Stimulated activated CD4-positive, alpha-beta T cell treated with anti-CD3 and anti-CD28 coated beads, Interleukin-1b, Interleukin-23, amount 100 ng/mL, for 1 hour (primary cell): Measurements from ENCODE around the gene LRTM2.

Experiments used
- DNase-seq, 2 donors: peaks; one replicate each; pipeline ENCODE4 v3.0.0-alpha.2; 2020; ENCODE audit warnings: low read depth in 2 of 2

LRTM2 gene

DNA sequence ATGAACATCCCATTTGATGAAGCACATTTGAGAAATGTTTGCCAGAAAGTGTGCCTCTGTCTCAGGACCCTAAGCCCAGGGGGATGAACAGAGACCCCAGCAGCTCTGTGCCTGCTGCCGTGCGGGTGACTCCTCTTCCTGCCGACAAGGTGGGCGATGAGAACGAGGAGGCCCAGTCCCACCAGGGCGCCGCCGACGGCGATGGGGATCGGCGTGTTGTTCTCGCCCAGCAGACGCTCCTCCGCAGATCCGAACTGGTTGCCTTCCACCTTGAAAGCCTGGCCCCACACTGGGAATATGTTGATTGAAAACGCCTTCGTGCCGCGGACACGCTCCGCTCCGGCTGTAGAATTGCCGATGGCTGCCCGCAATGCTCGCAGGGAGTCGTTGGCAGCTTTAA lies 44.1 kb downstream of the LRTM2 start:
- no peak for DNase-seq

DNA sequence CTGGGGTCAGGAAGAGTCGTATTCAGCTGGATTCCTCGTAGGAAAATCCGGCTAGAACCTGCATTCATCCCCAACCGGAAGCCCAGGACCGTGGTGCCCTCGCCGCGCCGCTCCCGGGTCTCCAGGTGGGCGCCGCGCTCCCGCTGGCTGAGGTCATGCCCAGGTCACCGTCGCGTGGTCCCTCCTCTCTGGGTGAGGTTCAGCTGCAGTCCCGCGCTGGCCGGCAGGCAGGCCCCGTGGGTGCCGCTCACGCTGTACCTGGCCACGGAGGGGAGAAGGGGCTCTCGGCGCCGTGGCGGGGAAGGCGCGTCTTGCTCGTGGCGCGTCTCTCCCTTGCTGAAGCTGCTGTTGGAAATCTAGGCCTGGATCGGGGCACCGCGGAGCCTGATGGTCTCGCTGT lies 44.5 kb downstream of the LRTM2 start:
- no peak for DNase-seq

DNA sequence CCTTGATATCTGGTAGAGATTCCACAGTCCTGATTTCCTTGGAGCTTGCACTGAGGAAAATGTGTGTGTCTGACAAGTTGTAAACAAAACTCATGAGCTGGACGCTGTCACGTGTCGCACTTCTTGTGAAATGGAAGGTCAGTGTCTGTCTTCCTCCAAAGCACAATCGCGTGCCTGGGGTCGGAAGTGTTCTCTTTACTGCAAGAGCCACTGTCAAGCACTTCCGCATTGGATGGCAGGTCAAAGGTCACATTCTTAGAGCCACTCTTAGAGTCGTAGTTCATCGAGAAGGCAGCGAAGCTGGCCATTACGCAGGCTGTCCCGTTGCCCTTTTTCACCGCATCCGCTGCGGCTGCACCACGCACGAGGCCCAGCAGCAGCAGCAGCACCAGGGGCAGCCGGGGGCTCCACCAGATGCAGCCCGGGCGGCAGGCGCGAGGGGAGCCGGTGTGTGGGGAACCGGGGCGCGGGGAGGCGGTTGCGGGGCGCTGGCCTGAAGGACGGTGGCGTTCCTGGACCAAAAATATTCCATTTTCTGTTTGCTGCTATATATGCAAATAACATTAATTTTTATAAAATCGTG lies 45.0 kb downstream of the LRTM2 start:
- no peak for DNase-seq

DNA sequence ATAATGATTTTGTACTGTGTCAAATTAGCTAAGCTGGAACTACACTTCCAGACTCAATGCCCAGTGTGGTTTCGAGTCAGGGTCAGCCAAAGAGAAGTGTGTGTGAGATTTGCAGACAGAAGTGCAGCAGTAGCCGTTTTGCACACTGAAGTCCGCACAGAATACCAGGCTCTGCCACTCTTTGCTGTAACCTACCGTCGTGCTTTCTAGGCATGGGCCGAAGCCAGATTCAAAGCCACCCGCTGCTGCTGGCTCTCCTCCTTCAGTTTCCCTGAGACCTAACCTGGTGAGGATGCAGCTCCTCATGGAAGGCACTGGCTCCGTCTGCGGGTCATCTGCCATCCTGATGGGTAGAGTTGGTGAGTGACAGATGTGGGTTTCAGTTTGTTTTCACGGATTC lies 48.8 kb downstream of the LRTM2 start:
- DNase-seq = no peak

DNA sequence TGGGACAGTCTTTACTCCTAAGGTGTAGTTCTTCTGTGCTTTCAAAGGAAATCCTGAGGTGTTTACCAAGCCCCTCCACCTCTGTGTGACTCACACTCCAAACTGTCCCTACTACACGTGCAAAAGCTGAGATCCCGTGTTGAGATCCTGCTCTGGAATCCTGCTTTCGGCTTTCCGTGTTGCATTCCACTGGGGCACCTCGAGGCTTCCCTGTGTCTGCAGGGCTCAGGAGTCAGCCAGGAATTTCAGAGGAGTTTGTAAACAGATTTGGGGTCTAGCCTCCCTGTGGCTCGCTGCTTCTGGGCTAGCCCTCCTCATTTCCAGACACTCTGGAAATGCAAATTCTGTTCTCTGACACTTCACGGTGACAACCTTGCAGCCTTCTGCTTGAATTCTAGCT lies 49.7 kb downstream of the LRTM2 start:
- DNase-seq = no peak

DNA sequence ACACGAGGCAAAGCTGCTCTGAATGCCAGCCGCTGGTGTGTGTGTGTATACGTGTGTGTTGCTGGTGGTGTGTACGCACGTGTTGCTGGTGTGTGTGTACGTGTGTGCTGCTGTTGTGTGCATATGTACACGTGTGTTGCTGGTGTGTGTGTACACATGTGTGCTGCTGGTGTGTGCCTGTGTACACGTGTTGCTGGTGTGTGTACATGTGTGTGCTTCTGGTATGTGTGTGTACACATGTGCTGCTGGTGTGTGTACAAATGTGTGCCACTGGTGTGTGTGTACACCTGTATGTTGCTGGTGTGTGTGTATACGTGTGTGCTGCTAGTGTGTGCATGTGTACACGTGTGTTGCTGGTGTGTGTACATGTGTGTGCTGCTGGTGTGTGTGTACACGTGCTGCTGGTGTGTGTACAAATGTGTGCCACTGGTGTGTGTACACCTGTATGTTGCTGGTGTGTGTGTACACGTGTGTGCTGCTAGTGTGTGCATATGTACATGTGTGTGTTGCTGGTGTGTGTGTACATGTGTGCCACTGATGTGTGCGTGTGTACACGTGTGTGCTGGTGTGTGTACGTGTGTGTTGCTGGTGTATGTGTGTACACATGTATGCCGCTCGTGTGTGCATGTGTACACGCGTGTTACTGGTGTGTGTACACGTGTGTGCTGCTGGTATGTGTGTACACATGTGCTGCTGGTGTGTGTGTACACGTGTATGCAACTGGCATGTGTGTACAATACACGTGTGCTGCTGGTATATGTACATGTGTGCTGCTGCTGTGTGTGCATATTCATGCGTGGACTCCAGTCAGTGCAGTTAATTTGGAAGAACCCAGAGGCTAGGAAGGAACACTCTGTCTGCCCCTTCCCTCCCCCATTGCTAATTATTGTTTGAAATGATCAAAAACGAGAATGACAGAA lies 50.9 kb downstream of the LRTM2 start:
- DNase-seq = no peak

DNA sequence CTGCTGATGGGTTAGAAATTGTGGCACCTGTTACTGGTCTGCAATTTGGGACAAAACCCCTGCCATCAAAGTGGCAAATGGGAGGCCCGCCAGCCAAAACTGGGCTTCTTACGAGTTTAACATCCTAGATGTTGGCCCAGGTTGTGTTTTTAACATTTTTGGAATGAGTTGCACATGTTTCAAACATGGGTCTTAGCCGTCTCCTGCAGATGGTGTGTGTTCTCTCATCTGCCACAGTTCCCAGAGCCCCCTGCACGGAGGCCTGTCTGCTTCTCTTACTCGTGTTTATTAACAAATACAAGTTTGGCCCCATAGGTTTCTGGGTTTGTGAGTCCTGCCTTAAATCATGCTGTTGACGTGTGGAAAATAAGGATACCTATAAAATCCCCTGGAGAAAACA lies 51.6 kb downstream of the LRTM2 start:
- DNase-seq = no peak

DNA sequence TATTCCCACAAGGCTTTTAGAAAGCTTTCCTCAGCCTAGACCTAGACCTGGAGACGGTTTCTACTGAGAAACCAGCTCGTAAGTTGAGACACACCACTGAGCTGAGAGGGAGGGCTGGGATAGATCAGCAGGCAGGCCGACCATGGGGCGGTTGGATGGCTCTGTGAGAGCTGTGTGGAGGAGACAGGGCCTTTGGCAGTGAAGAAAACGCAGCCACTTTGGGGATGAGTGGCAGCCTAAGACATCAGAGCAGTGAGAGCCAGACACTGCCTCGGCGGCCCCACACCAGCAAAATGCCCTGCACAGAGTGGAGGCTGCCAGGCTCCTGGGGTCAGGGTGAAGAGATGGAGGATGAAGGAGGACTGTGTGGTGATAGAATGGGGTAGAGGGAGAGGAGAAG lies 52.1 kb downstream of the LRTM2 start:
- no peak for DNase-seq

DNA sequence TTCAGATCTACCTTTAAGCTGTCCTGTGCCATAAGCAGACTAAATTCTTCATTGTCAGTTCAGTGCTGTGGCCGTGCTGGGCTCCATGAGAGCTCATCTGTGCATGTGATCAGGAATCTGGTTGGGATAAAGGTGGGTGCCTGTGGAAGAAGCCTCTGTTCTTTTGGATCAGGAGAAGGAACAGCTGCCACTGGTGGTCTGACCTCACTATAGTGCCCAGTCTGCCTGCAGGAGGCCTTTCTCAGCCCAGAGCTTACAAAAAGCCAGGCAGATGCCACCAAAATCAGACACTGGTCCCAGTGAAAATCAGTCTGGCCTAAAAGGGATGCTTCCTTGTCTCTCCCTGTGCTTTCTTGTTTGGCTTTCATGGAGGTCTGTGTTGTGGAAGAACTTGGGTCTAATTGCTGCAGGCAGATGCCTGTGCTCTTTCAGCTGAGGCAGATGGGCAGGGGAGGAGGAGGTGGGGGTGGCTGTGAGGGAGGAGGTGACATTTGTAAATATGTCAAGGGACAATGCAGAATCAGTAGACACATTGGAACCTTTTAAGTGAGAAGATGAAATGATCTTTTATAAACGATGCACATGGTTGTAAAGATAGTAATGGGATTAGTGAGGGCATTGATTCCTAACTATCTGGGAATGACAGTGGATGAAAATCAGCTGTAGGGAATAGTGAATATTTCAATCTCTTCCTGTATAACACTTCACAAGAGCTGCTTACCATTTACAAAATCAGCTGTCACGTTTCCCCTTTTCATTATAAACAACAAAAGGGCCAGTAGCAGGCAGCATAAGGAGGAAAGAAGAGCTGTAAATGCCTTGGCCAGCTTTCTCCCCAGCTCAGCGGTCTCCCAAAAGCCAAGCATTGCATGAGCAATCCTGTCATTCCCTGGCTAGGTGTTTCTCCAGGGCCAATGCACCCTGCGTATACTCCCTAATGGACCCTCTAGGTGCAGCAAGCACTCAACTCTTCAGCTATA lies 53.5 kb downstream of the LRTM2 start:
- no peak for DNase-seq

DNA sequence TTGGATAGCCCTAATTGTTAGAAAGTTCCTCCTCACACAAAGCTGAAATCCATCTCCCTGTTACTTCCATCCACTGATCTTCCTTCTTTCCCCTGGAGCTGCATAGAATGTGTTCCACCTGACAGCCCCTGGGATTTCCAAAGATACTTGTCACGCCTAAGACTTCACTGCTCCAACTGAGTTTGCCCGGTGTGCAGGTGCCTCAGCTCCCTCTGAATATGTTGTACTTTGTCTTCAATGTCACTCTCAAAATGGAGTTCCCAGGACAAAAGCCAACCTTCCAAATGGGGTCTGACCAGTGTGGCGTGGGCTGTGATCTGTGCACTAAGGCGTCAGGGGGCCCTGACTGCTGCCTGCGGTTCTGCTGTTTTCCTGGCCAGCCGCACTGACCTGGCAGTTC lies 55.2 kb downstream of the LRTM2 start:
- DNase-seq = no peak

DNA sequence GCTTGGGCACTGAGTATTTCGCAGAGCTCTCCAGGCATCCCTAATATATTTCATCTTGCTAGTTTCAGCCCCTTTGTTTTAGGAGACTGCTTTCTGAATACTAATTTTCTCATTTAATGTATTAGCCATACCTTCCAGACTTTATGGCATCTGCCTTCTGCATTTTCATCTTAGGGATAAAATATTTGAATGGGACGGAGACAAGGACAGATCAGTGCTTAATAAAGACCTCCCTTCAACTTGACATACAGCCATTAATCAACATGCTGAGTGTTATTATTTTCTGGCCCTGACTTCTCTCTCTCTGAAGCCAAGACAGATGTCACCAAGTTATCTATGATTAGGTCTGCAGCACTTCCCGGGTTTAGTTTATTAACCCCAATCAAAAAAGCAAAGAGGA lies 55.7 kb downstream of the LRTM2 start:
- DNase-seq = no peak

DNA sequence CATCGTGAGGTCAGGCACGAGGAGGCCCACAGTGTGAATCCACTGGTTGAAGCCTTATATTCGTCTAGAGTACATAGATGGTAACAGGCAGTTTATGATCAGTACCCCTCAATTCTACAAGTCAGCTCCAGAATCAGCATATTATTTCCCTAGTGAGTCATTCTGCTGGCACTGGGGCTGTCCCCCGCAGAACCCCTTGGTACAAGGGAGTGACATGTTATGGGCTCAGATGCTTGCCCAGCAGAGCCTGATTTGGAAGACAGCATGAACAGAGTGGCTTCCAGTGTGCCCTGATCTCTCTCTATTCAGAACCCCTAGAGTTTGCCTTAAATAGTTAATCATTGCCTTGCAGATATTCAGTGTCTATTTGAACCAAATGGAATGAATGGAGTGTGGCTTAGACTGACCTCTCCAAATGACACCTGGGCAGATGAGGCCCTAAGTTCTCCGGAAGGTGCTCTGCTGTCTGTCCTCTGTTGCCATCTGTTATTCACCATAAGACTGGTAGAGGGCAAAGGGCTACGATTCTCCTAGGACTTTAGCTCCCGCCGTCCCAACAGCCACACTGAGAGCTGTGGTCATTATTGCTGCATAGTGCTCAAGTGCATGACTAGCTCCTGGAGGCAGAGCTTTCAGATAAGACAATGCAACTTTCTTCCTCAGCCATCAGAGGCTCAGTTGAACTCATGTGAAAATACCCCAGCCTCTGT lies 57.0 kb downstream of the LRTM2 start:
- no peak for DNase-seq

DNA sequence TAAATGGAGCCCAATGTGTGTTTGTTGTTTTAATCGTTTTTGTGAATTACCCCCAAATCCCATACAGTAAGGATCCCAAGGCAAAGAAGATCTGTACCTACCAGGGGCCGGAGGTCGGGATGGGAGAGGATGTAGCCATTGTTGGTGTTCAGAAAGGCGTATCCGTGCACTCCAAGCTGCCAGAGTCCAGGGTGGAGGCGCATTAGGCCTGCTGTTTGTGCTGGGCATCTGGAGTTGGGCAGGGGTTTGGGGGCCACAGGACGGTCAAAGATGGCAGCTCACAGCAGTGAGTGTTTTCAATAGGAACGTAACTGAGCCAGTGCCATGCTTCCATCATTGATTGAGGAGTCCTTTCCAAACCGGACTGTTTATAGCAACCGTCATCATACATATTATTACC lies 57.8 kb downstream of the LRTM2 start:
- DNase-seq = no peak

DNA sequence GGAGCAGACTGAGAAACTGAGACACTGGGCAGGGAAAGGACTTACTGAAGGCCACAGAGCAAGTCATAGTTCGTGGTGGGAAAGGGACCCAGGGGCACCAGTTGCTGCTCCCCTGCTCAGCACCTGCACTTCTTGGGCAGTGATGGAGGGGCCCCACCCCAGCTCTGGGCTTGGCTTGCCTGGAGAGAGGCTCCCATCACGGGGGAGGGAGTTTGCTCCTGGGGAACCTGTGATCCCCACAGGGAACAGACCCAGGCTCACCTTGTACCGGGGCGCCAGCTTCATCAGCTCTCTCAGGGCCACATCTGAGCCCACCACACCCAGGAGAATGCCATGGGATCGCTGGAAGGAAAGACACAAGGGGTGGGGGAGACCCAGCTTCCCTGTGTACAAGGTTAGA lies 58.3 kb downstream of the LRTM2 start:
- no peak for DNase-seq

DNA sequence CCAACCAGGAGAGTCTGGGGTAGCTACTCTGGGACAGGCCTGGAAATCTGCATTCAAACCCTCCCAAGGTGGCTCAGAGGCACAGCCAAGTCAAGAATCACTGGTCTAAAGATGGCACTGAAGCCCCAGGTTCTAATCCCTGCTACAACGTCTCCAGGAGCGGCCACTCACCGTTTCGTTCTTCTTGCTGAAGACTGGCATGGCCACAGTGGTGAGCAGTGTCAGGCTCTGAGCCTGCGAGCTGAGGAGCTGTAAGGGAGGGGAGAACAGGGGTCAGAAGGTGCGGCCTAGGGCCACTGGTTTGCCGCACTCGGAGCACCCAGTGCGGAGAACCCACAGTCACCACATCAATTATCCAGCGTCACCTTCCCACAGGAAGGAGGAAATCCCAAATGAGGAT lies 59.3 kb downstream of the LRTM2 start:
- no peak for DNase-seq

DNA sequence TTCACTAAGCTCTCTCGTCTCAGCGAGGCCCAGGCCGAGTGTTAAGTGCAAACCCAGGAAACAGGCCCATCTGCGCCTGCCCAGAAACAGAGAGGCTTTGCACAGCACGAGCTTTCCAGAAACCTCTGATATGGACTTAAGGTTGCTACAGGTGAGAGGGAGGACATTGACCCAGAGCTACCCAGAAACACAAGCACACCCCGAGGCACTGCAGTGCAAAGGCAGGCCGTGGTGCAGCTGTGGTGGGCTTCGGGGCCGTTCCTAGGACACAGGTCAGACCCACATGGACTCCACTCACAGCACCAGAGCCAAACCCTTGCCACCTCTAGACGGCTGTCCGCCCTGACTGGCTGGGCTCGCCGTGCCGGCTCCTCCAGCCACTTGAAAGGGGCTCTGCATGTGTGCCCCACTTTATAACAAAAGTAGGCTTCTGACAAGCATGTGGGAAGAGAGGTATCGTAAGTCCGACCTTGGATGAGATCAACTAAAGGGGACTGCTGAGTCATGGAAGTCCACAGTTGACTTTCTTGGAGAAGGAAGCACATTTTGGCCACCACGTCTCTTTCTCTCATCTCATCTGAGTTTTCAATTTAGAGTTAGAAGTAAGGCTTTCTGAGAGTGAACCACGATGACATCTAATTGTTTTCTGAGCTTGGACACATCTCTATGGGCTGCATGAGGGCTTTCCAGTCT lies 59.9 kb downstream of the LRTM2 start:
- no peak for DNase-seq

DNA sequence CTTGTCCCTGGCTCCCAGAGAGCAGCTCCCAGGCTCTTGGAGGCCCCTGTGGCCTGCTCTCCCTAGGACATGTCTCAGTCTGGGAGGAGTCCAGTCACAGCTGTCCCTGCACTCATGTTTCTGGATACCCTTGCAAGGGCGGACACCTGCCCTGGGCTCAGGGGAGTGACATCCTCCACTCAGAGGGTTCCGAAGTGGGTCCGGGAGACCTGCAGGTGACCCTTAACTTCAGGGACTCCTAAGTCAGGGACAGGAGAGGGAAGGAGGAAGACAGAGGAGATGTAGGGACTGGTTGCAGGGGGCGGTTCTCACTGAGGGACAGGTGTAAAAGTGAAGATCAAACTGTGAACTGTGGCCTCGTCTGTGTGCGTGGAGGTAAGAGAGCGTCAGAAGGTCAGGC lies 60.5 kb downstream of the LRTM2 start:
- no peak for DNase-seq

DNA sequence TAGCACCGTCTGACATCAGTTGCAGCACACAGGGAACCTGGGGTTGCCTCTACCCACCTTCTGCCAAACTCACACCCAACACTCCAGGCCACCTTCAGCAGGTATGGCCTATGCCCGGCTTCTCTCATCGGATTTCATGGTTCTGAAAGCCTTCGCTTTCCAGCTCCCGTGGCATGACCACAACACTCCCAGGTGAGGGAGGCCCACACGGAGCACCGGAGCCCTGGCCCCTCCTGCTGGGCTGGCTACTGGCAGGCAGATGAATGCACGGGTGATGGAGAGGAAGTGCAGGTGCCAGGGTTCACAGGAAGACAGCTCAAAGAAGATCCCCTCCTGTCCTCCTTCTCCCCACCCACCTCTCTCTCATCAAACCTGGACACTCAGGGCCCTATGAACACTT lies 60.9 kb downstream of the LRTM2 start:
- no peak for DNase-seq

DNA sequence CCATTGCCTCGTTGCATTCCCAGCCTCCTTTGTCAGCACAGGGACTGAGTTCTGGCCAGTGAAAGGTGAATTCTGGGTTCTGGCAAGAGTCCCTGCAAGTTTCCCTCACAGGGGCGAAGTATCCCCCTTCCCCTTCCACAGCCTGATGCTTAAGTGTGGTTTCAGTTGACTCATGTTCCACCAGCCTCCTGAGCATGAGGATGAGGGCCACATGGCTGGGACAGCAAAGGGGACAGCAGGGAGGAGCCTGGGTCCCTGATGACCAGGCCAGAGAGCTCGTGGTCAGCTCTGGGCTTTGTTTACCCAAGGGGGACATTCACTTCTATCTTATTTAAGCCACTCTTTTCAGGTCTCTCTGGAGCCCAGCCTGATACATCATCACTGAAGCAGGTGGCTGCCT lies 61.6 kb downstream of the LRTM2 start:
- DNase-seq = no peak

DNA sequence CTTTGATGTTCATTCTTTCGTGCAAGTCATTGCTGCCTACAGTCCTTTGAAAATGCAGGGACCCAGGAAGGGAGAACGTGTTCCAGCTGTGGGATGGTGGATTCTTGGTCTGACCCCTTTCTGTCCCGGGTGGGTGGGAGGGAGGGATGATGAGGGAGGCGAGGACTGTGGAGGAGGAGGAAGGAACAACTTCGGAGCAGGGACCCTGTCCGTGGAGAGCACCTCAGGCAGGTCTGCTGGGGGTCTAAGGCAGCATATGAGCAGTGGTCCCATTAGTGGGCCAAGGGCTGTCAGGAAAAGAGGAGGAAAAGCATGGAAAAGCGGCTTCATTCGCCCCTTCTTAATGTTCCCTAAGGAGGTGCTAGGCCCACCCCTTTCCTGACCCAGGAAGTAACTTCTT lies 62.0 kb downstream of the LRTM2 start:
- no peak for DNase-seq

DNA sequence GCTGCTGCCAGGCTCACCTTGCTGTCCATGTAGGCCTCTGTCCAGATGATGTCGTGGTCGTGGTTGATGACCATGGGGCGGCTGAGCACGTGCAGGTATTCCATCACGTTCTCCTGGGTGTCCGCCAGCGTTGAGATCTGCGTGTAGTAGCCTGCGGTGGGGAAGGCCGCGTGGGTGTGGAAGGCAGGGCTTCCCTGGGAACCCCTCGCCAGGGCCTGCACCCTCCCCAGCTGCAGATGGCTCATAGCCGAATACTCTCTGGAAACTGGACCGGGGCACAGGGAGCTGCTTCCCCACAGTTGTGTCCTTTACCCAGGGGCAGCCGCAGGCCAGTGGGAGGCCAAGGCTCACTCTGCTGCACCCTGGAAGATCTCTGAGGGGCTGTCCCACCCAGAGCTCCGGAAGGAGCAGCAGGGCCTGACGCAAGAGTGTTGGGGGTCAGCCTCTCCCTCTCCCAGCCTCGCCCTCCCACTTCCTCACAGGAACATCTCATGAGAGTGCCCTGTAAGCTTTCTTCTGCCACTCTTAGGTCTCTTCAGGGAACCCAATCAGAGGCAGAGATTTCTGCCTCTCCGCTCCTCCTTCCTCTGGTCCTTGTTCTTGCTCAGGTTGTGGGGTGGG lies 62.6 kb downstream of the LRTM2 start:
- DNase-seq = no peak
